GM12873 (cell line): ENCODE measurements around the gene GPR17.

Experiments
- TF ChIP-seq, protein P1 (sequence below): IDR thresholded peaks from 2 replicates; pipeline ENCODE4 v1.5.1; 2012; ENCODE audit warnings: low read depth, mild to moderate bottlenecking, moderate library complexity, low read length, control low read depth; ENCODE audit not compliant: insufficient read depth; ENCODE audit errors: missing control alignments

The GPR17 gene

DNA sequence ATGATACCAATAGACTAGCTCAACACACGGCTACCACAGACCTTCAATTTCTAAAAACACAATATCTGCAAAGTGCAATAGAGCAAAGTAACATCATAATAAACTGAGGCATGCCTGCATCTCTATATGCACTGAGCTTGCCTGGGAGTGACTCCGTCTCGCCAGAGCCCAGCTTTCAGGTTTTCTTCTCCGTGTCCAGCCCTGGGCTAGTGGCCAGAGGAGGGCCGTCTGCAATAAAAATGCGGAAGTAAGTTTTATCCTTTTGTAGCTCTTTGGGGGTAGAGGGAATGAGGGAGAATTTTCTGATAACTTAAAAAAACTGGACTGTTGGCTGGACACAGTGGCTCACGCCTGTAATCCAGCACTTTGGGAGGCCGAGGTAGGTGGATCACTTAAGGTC is 41.0 kb upstream of the GPR17 start:
- TF ChIP-seq, protein P1, sequence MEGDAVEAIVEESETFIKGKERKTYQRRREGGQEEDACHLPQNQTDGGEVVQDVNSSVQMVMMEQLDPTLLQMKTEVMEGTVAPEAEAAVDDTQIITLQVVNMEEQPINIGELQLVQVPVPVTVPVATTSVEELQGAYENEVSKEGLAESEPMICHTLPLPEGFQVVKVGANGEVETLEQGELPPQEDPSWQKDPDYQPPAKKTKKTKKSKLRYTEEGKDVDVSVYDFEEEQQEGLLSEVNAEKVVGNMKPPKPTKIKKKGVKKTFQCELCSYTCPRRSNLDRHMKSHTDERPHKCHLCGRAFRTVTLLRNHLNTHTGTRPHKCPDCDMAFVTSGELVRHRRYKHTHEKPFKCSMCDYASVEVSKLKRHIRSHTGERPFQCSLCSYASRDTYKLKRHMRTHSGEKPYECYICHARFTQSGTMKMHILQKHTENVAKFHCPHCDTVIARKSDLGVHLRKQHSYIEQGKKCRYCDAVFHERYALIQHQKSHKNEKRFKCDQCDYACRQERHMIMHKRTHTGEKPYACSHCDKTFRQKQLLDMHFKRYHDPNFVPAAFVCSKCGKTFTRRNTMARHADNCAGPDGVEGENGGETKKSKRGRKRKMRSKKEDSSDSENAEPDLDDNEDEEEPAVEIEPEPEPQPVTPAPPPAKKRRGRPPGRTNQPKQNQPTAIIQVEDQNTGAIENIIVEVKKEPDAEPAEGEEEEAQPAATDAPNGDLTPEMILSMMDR: no peak

DNA sequence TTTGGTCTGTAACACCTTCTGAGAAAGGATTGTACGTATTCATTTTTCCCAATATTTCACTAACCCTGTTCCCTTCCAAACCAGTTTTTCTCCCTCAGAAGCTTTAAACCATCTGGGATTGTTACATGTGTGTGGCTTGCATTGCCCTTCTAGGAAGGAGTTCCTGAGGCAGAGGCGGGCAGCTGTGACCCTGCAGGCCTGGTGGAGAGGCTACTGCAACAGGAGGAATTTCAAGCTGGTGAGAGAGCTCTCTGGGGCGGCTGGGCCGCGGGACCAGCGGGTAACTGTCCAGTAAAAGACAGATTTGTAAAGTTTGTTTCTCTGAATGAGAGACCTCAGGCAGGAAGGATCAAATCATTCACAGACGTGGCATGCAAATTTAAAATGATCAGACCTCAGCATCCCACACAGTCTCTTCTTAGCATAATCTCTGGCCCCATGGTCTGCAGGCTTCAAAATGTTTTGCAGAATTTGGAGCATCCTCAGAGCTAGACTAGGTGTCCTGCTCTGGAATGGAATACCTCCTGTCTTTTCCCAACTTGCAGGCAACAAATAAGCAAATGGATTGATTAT is 40.2 kb upstream of the GPR17 start:
- TF ChIP-seq, protein P1: no peak

DNA sequence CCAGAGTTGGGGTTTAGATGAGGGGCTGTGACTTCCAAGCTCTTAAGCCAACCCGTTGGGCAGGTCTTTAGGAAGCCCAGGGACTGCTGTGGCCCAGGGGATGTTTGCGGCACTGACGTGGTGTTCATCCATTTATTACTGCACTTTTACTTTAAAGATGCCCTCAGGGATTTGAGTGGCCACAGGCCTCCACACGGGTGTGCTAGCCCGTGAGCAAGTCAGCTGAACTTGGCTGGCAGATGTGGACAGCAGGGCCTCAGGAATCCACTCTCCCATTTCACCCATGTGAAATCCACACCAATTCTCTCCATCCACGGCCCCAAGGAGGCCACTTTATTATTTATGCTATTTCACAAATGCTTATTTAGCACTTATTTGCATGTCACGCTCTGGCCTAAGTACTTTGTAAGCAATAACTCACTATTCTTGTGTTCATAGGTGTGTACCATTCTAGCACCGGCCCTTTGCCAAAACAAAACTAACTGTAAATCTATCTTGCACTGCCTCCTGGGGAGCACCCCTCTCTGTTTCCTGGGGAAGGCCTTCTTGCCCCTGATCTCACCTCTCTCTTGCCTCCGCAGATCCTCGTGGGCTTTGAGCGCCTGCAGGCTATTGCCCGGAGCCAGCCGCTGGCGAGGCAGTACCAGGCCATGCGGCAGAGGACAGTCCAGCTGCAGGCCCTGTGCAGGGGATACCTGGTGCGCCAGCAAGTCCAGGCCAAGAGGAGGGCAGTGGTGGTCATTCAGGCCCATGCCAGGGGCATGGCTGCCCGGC is 39.1 kb upstream of the GPR17 start:
- TF ChIP-seq, protein P1: no peak

DNA sequence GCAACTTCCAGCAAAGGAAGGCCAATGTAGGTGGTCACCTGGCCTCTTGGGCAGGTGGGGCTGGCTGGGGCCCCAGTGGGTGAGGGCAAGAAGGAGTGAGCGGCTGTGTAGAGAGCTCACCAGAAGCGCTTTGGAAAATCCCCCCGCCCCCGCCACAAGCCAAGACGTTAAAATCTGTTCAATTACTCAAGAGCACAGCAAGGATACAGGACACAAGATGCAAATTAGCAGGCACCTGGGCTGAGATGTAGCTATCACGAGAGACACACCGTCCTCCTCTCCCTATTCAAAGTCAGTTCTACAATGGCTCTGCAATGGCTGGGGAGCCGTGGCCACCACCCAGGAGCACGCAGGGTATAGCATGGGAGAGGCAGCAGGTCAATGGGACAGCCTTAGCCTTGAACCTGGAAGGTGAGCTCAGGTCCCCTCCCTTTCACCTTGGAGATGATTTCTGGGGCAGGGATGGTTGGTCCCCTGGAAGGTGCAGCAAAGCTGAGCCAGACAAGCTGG is 38.5 kb upstream of the GPR17 start:
- TF ChIP-seq, protein P1: no peak

DNA sequence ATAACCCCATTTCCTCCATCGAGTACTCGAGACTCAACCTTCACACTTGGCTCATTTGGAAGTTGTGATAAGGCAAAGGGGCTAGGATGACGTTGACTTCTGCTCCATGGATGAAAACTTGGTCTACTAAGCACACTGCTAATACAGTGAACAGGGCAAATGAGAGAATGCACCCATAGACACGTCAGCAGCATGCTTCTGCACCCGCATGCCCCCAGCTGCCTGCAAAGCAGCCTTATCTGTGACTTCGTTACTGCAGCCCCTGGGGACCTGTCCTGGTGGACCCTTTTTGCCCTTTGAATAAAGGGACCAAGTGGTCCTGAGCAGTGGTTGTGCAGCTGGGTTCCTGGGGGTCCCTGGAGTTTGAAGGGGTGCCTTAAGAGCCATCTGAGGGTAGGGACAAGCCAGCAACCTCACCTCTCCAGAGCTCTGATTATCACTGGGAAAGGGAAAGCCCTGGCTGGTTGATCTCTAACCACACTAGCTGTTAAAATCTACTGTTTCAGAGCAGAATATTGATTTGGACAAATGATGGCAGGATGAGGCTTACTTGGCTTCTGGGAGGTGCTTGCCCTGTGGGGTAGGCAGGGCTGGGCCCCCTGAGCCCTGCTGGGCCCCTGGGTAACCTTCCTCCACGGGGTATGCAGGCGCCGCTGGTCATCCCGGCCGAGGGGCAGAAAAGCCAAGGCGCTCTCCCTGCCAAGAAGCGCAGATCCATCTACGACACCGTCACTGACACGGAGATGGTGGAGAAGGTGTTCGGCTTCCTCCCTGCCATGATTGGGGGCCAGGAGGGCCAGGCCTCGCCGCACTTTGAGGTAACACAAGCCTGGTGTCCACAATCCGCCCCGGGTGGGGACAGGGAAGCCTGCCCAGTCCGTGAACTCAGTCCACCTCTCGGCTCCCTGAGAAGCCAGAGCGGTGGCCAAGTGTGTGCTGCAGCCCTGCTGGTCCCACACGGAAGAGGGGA is 37.6 kb upstream of the GPR17 start:
- TF ChIP-seq, protein P1: no peak

DNA sequence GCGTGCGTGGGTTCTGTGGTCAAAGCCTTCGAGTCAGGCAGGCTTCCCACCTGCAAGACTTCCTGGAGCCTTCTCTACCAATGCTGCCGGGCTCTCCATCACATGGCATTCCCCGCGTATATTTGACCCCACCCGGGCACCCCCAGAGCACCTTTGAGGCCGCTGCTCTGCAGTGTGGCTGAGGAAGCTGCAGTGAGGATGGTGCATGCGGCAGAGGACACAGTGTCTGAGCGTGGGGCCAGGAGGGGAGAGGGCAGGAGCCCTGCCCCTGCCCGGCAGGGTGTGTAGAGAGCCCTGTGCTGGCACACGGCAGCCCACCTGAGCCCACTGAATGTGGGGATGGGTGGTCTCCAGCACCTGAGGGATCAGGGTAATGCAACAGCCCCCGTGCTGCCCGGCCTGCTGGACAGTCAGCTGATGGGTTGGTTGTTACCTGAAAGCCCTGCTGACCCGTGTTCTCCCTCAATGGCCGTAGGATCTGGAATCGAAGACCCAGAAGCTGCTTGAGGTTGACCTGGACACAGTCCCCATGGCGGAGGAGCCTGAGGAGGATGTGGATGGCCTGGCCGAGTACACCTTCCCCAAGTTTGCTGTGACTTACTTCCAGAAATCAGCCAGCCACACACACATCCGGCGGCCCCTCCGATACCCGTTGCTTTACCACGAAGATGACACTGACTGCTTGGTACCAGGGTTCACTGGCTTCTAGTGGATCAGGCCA is 36.8 kb upstream of the GPR17 start:
- TF ChIP-seq, protein P1: no peak
